B cell (primary cell): ENCODE results near the gene JCAD. TPM values are rescaled to one million over a fixed set of nuclear protein-coding genes. Genes with fewer than 3 reads are reported as not detected.

Experiments
- ATAC-seq: fragments of 200-7000 bp; cut with Tn5 transposase; one replicate; pipeline ENCODE4 v1.10.0; 2021; ENCODE audit warnings: low read depth, mild to moderate bottlenecking, moderate number of reproducible peaks, moderate library complexity
- CTCF ChIA-PET: fragments of 350-600 bp; sonication (Branson Sonifier 250); formaldehyde crosslinking; loops from one replicate; lab custom pipeline; 2021; ENCODE audit warnings: antibody characterized with exemption, inconsistent platforms; lab: Charles Lee
- POLR2A ChIA-PET: fragments of 350-600 bp; sonication (Branson Sonifier 250); formaldehyde crosslinking; loops from one replicate; lab custom pipeline; 2021; ENCODE audit warnings: antibody characterized with exemption; lab: Charles Lee
- DNase-seq: peaks from one replicate; pipeline ENCODE4 v3.0.0; 2013
- H2AFZ ChIP-seq: 2 replicates; pipeline ENCODE4 v1.6.1; 2012; ENCODE audit warnings: mild to moderate bottlenecking, low read depth, low read length; ENCODE audit not compliant: insufficient read depth, poor library complexity, severe bottlenecking
- H3K27ac ChIP-seq, 2 donors: 1 replicate in 1 of 2; 2 replicates in 1 of 2; pipeline ENCODE4 v1.5.1; 2012 to 2013; ENCODE audit warnings: low read length in 2 of 2, mild to moderate bottlenecking in 2 of 2, moderate library complexity in 1 of 2
- H3K27me3 ChIP-seq, 4 experiments: fragments of 200-600 bp in 1 of 4; sonication (generic) in 1 of 4; replicated peaks in 1 of 4; 1 replicate in 2 of 4; 2 replicates in 2 of 4; pipeline versions ENCODE4 v1.6.1 to v1.7.0; 2013 to 2016; ENCODE audit warnings: low read length in 3 of 4, mild to moderate bottlenecking in 2 of 4, mixed read lengths in 1 of 4, moderate library complexity in 1 of 4; ENCODE audit not compliant: insufficient read depth in 4 of 4, control insufficient read depth in 3 of 4; ENCODE audit errors: control extremely low read depth in 1 of 4
- H3K36me3 ChIP-seq, 2 experiments: replicated peaks in 1 of 2; 1 replicate in 1 of 2; 2 replicates in 1 of 2; pipeline versions ENCODE4 v1.6.1 to v1.7.1; 2013; ENCODE audit warnings: low read length in 1 of 2; ENCODE audit not compliant: insufficient read depth in 2 of 2, control insufficient read depth in 1 of 2; ENCODE audit errors: control extremely low read depth in 1 of 2, extremely low read depth in 1 of 2
- H3K4me1 ChIP-seq, 2 donors: fragments of 200-600 bp in 1 of 2; sonication (generic) in 1 of 2; 1 replicate in 1 of 2; 2 replicates in 1 of 2; pipeline versions ENCODE4 v1.5.1 to v1.6.1; 2013 to 2017; ENCODE audit warnings: low read length in 2 of 2; ENCODE audit not compliant: control insufficient read depth in 2 of 2, insufficient read depth in 2 of 2
- H3K4me2 ChIP-seq: replicated peaks from 2 replicates; pipeline ENCODE3; 2012; ENCODE audit warnings: mild to moderate bottlenecking, low read depth, low read length; ENCODE audit not compliant: poor library complexity, severe bottlenecking
- H3K4me3 ChIP-seq, 5 experiments: fragments of 200-600 bp in 1 of 5; sonication (generic) in 1 of 5; 1 replicate in 3 of 5; 2 replicates in 2 of 5; pipeline versions ENCODE4 v1.5.1 to v1.7.0; 2011 to 2016; ENCODE audit warnings: low read length in 4 of 5, mild to moderate bottlenecking in 4 of 5, low read depth in 2 of 5, control low read depth in 1 of 5, moderate library complexity in 1 of 5; ENCODE audit not compliant: insufficient read depth in 1 of 5; ENCODE audit errors: control extremely low read depth in 1 of 5, extremely low read depth in 1 of 5
- H3K79me2 ChIP-seq: fragments of 200-600 bp; sonication (generic); one replicate; pipeline ENCODE4 v1.6.0; 2016; ENCODE audit warnings: low read length; ENCODE audit not compliant: control insufficient read depth, insufficient read depth
- H3K9ac ChIP-seq: fragments of 200-600 bp; sonication (generic); 2 replicates; pipeline ENCODE4 v1.6.1; 2017; ENCODE audit warnings: mild to moderate bottlenecking, low read length, moderate library complexity
- H3K9me3 ChIP-seq, 3 donors: one replicate each; pipeline versions ENCODE4 v1.6.1 to v1.7.1; 2013; ENCODE audit warnings: low read length in 2 of 3; ENCODE audit not compliant: control insufficient read depth in 2 of 3, insufficient read depth in 1 of 3; ENCODE audit errors: control extremely low read depth in 1 of 3
- H4K20me1 ChIP-seq: 2 replicates; pipeline ENCODE4 v1.6.0; 2012; ENCODE audit warnings: mild to moderate bottlenecking, low read length; ENCODE audit not compliant: insufficient read depth, control insufficient read depth, poor library complexity, severe bottlenecking
- H3K27ac Mint-ChIP-seq: one replicate; pipeline ENCODE4 v1.8.0; 2021; ENCODE audit warnings: mixed read lengths
- H3K27me3 Mint-ChIP-seq: one replicate; pipeline ENCODE4 v1.8.0; 2021; ENCODE audit warnings: mixed read lengths
- H3K4me1 Mint-ChIP-seq: one replicate; pipeline ENCODE4 v1.8.0; 2021; ENCODE audit warnings: mixed read lengths
- H3K4me3 Mint-ChIP-seq: one replicate; pipeline ENCODE4 v1.8.0; 2021; ENCODE audit warnings: mixed read lengths
- H3K9me3 Mint-ChIP-seq: one replicate; pipeline ENCODE4 v1.8.0; 2022; ENCODE audit warnings: mixed read lengths; ENCODE audit not compliant: insufficient read depth
- CTCF ChIP-seq: fragments of 200-600 bp; IDR thresholded peaks from one replicate; pipeline ENCODE4 v1.8.0; 2022; ENCODE audit warnings: antibody characterized with exemption, mild to moderate bottlenecking
- EZH2 ChIP-seq: IDR thresholded peaks from 2 replicates; pipeline ENCODE4 v1.6.1; 2012; ENCODE audit warnings: borderline replicate concordance, low read depth, mild to moderate bottlenecking, moderate library complexity, low read length; ENCODE audit not compliant: insufficient read depth, poor library complexity, severe bottlenecking
- WGBS: methylation state at CpG from one replicate; pipeline ENCODE4 v1.1.5; 2013; ENCODE audit warnings: missing lambda C conversion rate; ENCODE audit not compliant: insufficient coverage; 5-methylcytosine and 5-hydroxymethylcytosine counted together
- intact Hi-C: fragments of 100-400 bp; cut with micrococcal nuclease; formaldehyde crosslinking; loops from one replicate; pipeline ENCODE4 v1.10.0; 2022
- polyA plus RNA-seq: library from polyadenylated mRNA; depleted of rRNA; stranded (reverse); fragments of >200 nt; gene quantifications from 2 replicates; pipeline ENCODE4 v1.2.3, GENCODE V29; 2012
- total RNA-seq, 2 donors: library from RNA; stranded (reverse); fragments of 120-200 nt in 1 of 2; gene quantifications; 1 replicate in 1 of 2; 2 replicates in 1 of 2; pipeline versions ENCODE4 v1.2.3 to v1.2.4, GENCODE V29; 2013 to 2022

JCAD gene
- total and polyA plus RNA-seq, 2 donors (not counting 1 experiment from before 2014, with no cell fraction given): 0.37 TPM; not detected in 1

GRCh38 chr10:30063099-30063498 lies 3.7 kb upstream of the JCAD start:
- no peak overlapping the region for H3K4me3 Mint-ChIP-seq
- intact Hi-C loops: no loop called here
- no peak for TF ChIP-seq CTCF
- TF ChIP-seq EZH2: no peak
- H3K4me1 ChIP-seq: peaks cover 10 to 12% of the 10 kb centered on the region in 2 donors
- H3K9me3 Mint-ChIP-seq: no peaks in the 10 kb centered on the region
- no peak overlapping the region for H3K27ac ChIP-seq
- H3K4me3 ChIP-seq: no peak overlapping the region
- H4K20me1 ChIP-seq: no peaks in the 10 kb centered on the region
- no peak for ATAC-seq
- ChIA-PET CTCF (no interaction called here), POLR2A (no interaction called here)
- H3K79me2 ChIP-seq: no peaks in the 10 kb centered on the region
- no peak for DNase-seq
- H3K9ac ChIP-seq: no peak overlapping the region
- H3K4me1 Mint-ChIP-seq: peaks cover 7% of the 10 kb centered on the region
- no peak overlapping the region for H3K27ac Mint-ChIP-seq
- no peaks in the 10 kb centered on the region for H3K9me3 ChIP-seq
- H3K27me3 Mint-ChIP-seq: peaks cover 48% of the 10 kb centered on the region
- peaks cover 0 to 39% (median 10%) of the 10 kb centered on the region in 4 experiments for H3K27me3 ChIP-seq
- 100% methylated on average over 1 of the region's 3 CpGs for WGBS
- no peak overlapping the region for H3K4me2 ChIP-seq
- H2AFZ ChIP-seq: no peak overlapping the region
- H3K36me3 ChIP-seq: no peaks in the 10 kb centered on the region

DNA sequence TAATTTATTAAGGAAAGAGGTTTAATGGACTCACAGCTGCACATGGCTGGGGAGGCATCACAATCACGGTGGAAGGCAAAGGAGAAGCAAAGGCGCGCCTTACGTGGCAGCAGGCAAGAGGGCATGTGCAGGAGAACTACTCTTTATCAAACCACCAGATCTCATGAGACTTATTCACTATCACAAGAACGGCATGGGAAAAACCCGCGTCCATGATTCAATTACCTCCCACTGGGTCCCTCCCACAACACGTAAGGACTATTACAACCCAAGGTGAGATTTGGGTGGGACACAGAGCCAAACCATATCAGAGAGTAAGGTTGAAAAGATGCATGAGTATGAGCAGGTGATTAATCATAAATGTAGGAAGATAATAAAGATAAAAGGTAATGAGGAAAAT lies 3.2 kb upstream of the JCAD start:
- no peaks in the 10 kb centered on the region for H3K36me3 ChIP-seq
- no peak overlapping the region for H2AFZ ChIP-seq
- Mint-ChIP-seq H3K9me3 (no peaks in the 10 kb centered on the region), H3K4me1 (peaks cover 7% of the 10 kb centered on the region), H3K4me3 (no peak overlapping the region), H3K27ac (no peak overlapping the region), H3K27me3 (peaks cover 53% of the 10 kb centered on the region)
- DNase-seq: no peak
- no peaks in the 10 kb centered on the region for H3K79me2 ChIP-seq
- H3K4me2 ChIP-seq: no peak overlapping the region
- H3K9ac ChIP-seq: no peak overlapping the region
- ChIA-PET POLR2A (no interaction called here), CTCF (no interaction called here)
- H3K27me3 ChIP-seq: peaks cover 0 to 43% (median 11%) of the 10 kb centered on the region in 4 experiments
- H3K27ac ChIP-seq: no peak overlapping the region
- TF ChIP-seq EZH2 (no peak), CTCF (no peak)
- 100% methylated on average over 2 of the region's 8 CpGs for WGBS
- H3K4me1 ChIP-seq: peaks cover 10 to 12% of the 10 kb centered on the region in 2 donors
- intact Hi-C loops: no loop called here
- no peak for ATAC-seq
- H3K4me3 ChIP-seq: no peak overlapping the region
- H3K9me3 ChIP-seq: no peaks in the 10 kb centered on the region
- no peaks in the 10 kb centered on the region for H4K20me1 ChIP-seq
